HCT116 (cell line): ENCODE results near the gene KDM1B.

Experiments
- CEBPB ChIP-seq: IDR thresholded peaks from 2 replicates; pipeline ENCODE4 v1.6.1; 2012; ENCODE audit warnings: low read depth
- EGR1 ChIP-seq: IDR thresholded peaks from 2 replicates; pipeline ENCODE4 v1.6.1; 2012; ENCODE audit warnings: low read depth
- POLR2A ChIP-seq: IDR thresholded peaks from 2 replicates; pipeline ENCODE4 v1.7.0; 2011; ENCODE audit warnings: borderline replicate concordance; ENCODE audit not compliant: insufficient read depth, insufficient read length; ENCODE audit errors: extremely low read depth
- TF ChIP-seq, protein P1 (sequence below), 3 experiments: fragments of 200-600 bp in 1 of 3; sonication (generic) in 1 of 3; IDR thresholded peaks in 2 of 3; conservative IDR thresholded peaks in 1 of 3; 2 replicates each; pipeline ENCODE4 v1.5.1; 2012 to 2017; ENCODE audit warnings: low read depth in 2 of 3, low read length in 2 of 3, antibody characterized with exemption in 1 of 3, borderline replicate concordance in 1 of 3, control low read depth in 1 of 3, mild to moderate bottlenecking in 1 of 3, mixed read lengths in 1 of 3, mixed run types in 1 of 3, moderate library complexity in 1 of 3; ENCODE audit not compliant: insufficient read depth in 1 of 3
- TF ChIP-seq, protein P2 (sequence below): IDR thresholded peaks from 2 replicates; pipeline ENCODE4 v1.6.1; 2012; ENCODE audit warnings: low read depth

DNA sequence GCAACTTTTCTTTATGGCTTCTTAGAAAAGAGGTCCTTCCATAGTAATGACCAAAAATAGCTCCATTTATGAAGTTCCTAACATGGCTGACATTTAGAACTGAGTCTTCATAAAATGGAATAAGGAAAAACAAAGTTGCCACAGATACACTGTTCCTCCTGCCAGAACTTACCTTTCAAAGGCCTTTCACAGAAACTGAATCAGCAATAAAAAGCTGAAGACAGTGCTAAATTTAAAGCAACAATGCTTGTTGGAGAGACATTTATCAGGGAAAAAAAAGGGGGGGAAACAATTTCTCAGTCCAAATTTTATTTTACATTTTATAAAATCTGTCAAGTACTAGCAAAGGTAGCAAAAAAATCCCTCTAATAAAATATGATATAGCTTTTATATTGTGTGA lies 91.8 kb downstream of the KDM1B start:
- TF ChIP-seq, protein P1, sequence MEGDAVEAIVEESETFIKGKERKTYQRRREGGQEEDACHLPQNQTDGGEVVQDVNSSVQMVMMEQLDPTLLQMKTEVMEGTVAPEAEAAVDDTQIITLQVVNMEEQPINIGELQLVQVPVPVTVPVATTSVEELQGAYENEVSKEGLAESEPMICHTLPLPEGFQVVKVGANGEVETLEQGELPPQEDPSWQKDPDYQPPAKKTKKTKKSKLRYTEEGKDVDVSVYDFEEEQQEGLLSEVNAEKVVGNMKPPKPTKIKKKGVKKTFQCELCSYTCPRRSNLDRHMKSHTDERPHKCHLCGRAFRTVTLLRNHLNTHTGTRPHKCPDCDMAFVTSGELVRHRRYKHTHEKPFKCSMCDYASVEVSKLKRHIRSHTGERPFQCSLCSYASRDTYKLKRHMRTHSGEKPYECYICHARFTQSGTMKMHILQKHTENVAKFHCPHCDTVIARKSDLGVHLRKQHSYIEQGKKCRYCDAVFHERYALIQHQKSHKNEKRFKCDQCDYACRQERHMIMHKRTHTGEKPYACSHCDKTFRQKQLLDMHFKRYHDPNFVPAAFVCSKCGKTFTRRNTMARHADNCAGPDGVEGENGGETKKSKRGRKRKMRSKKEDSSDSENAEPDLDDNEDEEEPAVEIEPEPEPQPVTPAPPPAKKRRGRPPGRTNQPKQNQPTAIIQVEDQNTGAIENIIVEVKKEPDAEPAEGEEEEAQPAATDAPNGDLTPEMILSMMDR (IDR thresholded peaks at IDR 0.05 in 2 of 3, conservative IDR thresholded peaks at IDR 0.05 in 1 of 3; ENCODE audit: borderline replicate concordance in 1 of 3, insufficient read depth in 1 of 3, low read depth in 2 of 3, low read length in 2 of 3), result no peak
- TF ChIP-seq CEBPB (no peak), POLR2A (no peak), EGR1 (no peak)
- TF ChIP-seq, protein P2, sequence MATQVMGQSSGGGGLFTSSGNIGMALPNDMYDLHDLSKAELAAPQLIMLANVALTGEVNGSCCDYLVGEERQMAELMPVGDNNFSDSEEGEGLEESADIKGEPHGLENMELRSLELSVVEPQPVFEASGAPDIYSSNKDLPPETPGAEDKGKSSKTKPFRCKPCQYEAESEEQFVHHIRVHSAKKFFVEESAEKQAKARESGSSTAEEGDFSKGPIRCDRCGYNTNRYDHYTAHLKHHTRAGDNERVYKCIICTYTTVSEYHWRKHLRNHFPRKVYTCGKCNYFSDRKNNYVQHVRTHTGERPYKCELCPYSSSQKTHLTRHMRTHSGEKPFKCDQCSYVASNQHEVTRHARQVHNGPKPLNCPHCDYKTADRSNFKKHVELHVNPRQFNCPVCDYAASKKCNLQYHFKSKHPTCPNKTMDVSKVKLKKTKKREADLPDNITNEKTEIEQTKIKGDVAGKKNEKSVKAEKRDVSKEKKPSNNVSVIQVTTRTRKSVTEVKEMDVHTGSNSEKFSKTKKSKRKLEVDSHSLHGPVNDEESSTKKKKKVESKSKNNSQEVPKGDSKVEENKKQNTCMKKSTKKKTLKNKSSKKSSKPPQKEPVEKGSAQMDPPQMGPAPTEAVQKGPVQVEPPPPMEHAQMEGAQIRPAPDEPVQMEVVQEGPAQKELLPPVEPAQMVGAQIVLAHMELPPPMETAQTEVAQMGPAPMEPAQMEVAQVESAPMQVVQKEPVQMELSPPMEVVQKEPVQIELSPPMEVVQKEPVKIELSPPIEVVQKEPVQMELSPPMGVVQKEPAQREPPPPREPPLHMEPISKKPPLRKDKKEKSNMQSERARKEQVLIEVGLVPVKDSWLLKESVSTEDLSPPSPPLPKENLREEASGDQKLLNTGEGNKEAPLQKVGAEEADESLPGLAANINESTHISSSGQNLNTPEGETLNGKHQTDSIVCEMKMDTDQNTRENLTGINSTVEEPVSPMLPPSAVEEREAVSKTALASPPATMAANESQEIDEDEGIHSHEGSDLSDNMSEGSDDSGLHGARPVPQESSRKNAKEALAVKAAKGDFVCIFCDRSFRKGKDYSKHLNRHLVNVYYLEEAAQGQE, result no peak
